K562 (cell line): ENCODE measurements around the gene FGF14.

ENCODE experiments used
- CTCF ChIP-seq, 3 experiments: IDR thresholded peaks in 2 of 3; conservative IDR thresholded peaks in 1 of 3; 2 replicates each; pipeline ENCODE4 v1.5.1; 2011 to 2012; ENCODE audit warnings: low read length in 3 of 3, mild to moderate bottlenecking in 3 of 3, control low read depth in 2 of 3, improper control_type of control experiment in 1 of 3, inconsistent platforms in 1 of 3, low read depth in 1 of 3, mixed read lengths in 1 of 3, moderate library complexity in 1 of 3; ENCODE audit not compliant: insufficient read depth in 2 of 3
- EGR1 ChIP-seq: fragments of 450-650 bp; conservative IDR thresholded peaks from 2 replicates; pipeline ENCODE4 v1.6.1; 2017; ENCODE audit warnings: mild to moderate bottlenecking
- ELF1 ChIP-seq: fragments of 200-800 bp; sonication (Bioruptor generic); IDR thresholded peaks from 2 replicates; pipeline ENCODE4 v1.6.1; 2016; ENCODE audit warnings: missing genetic modification characterization, missing compliant biosample characterization
- EZH2 ChIP-seq: IDR thresholded peaks from 2 replicates; pipeline ENCODE4 v1.6.1; 2012; ENCODE audit warnings: low read depth, mild to moderate bottlenecking, inconsistent platforms, low read length, borderline replicate concordance
- FOXJ3 ChIP-seq: sonication (generic); formaldehyde crosslinking; IDR thresholded peaks from 2 replicates; pipeline ENCODE4 v1.4.0; 2020; ENCODE audit warnings: mild to moderate bottlenecking, missing genetic modification reagents
- RCOR1 ChIP-seq, 2 experiments: IDR thresholded peaks; 2 replicates each; pipeline ENCODE4 v1.6.1; 2012; ENCODE audit warnings: low read depth in 2 of 2, low read length in 2 of 2, borderline replicate concordance in 1 of 2, improper control_type of control experiment in 1 of 2
- SIN3A ChIP-seq, 2 experiments: fragments of 150-350 bp in 1 of 2; IDR thresholded peaks; 2 replicates each; pipeline ENCODE4 v1.6.1; 2011 to 2016; ENCODE audit warnings: borderline replicate concordance in 2 of 2, low read depth in 2 of 2, low read length in 2 of 2, mild to moderate bottlenecking in 2 of 2, moderate library complexity in 2 of 2; ENCODE audit not compliant: control insufficient read depth in 1 of 2
- XRCC5 ChIP-seq: fragments of 200-400 bp; formaldehyde crosslinking; IDR thresholded peaks from 2 replicates; pipeline ENCODE4 v1.6.1; 2017; ENCODE audit warnings: low read depth, mild to moderate bottlenecking, low read length
- ZNF146 ChIP-seq: IDR thresholded peaks from one replicate; pipeline ENCODE4 v1.6.1; 2018; ENCODE audit warnings: missing compliant biosample characterization; ENCODE audit not compliant: unreplicated experiment
- ZNF3 ChIP-seq: fragments of 250-450 bp; sonication (Bioruptor Pico); IDR thresholded peaks from 2 replicates; pipeline ENCODE4 v1.5.0; 2021; ENCODE audit warnings: mild to moderate bottlenecking, moderate library complexity
- ZNF76 ChIP-seq: fragments of 250-450 bp; sonication (Bioruptor Pico); IDR thresholded peaks from 2 replicates; pipeline ENCODE4 v1.4.0; 2020; ENCODE audit warnings: mild to moderate bottlenecking, moderate library complexity, borderline replicate concordance
- ZNF766 ChIP-seq: fragments of 200-800 bp; sonication (Bioruptor generic); conservative IDR thresholded peaks from 2 replicates; pipeline ENCODE4 v1.6.1; 2016; ENCODE audit warnings: missing genetic modification characterization, missing compliant biosample characterization

GRCh38 chr13:102422690-102423089 is 20.8 kb upstream of the FGF14 start:
- TF ChIP-seq EGR1, result no peak
- TF ChIP-seq RCOR1 (IDR thresholded peaks at IDR 0.05; ENCODE audit: borderline replicate concordance in 1 of 2, low read depth in 2 of 2, low read length in 2 of 2), result no peak
- no peak for TF ChIP-seq ZNF766 (CRISPR knock-in tag)
- no peak for TF ChIP-seq CTCF (IDR thresholded peaks at IDR 0.05 in 2 of 3, conservative IDR thresholded peaks at IDR 0.05 in 1 of 3; ENCODE audit: insufficient read depth in 2 of 3, low read depth in 1 of 3, low read length in 3 of 3)
- TF ChIP-seq ELF1 (tag), result no peak
- TF ChIP-seq ZNF76 (CRISPR knock-in tag), result no peak
- TF ChIP-seq EZH2, result no peak
- TF ChIP-seq FOXJ3 (CRISPR knock-in tag), result no peak
- no peak for TF ChIP-seq ZNF3 (CRISPR knock-in tag)
- no peak for TF ChIP-seq SIN3A (IDR thresholded peaks at IDR 0.05; ENCODE audit: borderline replicate concordance in 2 of 2, control insufficient read depth in 1 of 2, low read depth in 2 of 2, low read length in 2 of 2)
- no peak for TF ChIP-seq XRCC5
- TF ChIP-seq ZNF146 (CRISPR knock-in tag), result no peak
